ENCODE results near the gene SPINK13. TPM values are rescaled to one million over a fixed set of nuclear protein-coding genes. Genes with fewer than 3 reads are reported as not detected.
"Not testable (repeated sequence)": the region's sequence is repeated elsewhere in the genome, so short reads cannot be mapped to it uniquely, and the experiment has no call there.

SPINK13 gene
- total RNA-seq, 4 donors from 2014 or later = 0.41 TPM; not detected in 3

GRCh38 chr5:148259288-148259687 is 9.3 kb upstream of the SPINK13 start:
- Histone ChIP-seq H3K36me3 (no peaks in the 10 kb centered on the region), H3K9me3 (no peaks in the 10 kb centered on the region), H3K27ac (no peak overlapping the region), H3K4me1 (no peaks in the 10 kb centered on the region), H3K4me3 (no peak overlapping the region), H3K27me3 (no peaks in the 10 kb centered on the region)
- no peak for DNase-seq
- TF ChIP-seq POLR2A (IDR thresholded peaks at IDR 0.05) (no peak), CTCF (IDR thresholded peaks at IDR 0.05) (no peak)
- intact Hi-C loops (cut with DNase I; ENCODE audit: low total_unique reads) = no loop called here

- Histone ChIP-seq H3K27me3 (no peaks in the 10 kb centered on the region), H3K9me3 (no peaks in the 10 kb centered on the region), H3K27ac (no peak overlapping the region), H3K4me3 (no peak overlapping the region), H3K4me1 (no peaks in the 10 kb centered on the region), H3K36me3 (no peaks in the 10 kb centered on the region)
- no peak for DNase-seq
- intact Hi-C loops (cut with DNase I; ENCODE audit: low total_unique reads) = no loop called here
- TF ChIP-seq CTCF (IDR thresholded peaks at IDR 0.05) (no peak), POLR2A (IDR thresholded peaks at IDR 0.05) (no peak)
These were observed 7.4 kb upstream of the SPINK13 start for GRCh38 chr5:148261221-148261620.

DNA sequence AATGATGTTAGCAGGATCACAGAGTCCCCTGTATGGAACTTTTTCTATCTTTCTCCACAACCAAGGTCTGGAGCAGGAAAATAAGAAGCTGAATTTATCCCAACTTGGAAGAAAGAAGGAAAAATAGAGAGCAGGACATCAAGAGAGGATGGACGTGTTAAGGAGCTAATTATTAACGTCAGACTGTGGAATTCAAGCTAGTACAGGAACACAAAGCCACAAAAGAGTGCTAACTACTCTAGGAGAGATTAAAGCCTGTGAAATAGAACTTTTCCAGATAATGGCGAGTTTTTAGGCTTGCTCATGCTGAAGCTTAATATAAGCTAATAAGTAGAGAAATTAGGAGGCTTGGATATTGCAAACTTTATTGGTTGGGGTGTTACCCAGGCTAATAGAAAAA is 632 bp upstream of the SPINK13 start:
- Histone ChIP-seq H3K27ac (no peak overlapping the region), H3K4me3 (no peak overlapping the region), H3K9me3 (no peaks in the 10 kb centered on the region), H3K4me1 (no peaks in the 10 kb centered on the region), H3K27me3 (no peaks in the 10 kb centered on the region), H3K36me3 (no peaks in the 10 kb centered on the region)
- intact Hi-C loops (cut with DNase I; ENCODE audit: low total_unique reads) = no loop called here
- TF ChIP-seq CTCF (IDR thresholded peaks at IDR 0.05) (no peak), POLR2A (IDR thresholded peaks at IDR 0.05) (no peak)
- no peak for DNase-seq

GRCh38 chr5:148275129-148275528 is 6.5 kb downstream of the SPINK13 start:
- H3K27me3 ChIP-seq; H3K4me3 ChIP-seq; H3K9me3 ChIP-seq; H3K27ac ChIP-seq; DNase-seq; H3K4me1 ChIP-seq; intact Hi-C loops (cut with DNase I; ENCODE audit: low total_unique reads); H3K36me3 ChIP-seq: not testable (repeated sequence)

- H3K27me3 ChIP-seq; H3K4me1 ChIP-seq; intact Hi-C loops (cut with DNase I; ENCODE audit: low total_unique reads); DNase-seq; H3K4me3 ChIP-seq; H3K9me3 ChIP-seq; H3K36me3 ChIP-seq; H3K27ac ChIP-seq: not testable (repeated sequence)
These were observed 12.3 kb downstream of the SPINK13 start for GRCh38 chr5:148280893-148281292.

- H3K27ac ChIP-seq; intact Hi-C loops (cut with DNase I; ENCODE audit: low total_unique reads); H3K9me3 ChIP-seq; H3K4me1 ChIP-seq; H3K36me3 ChIP-seq; H3K4me3 ChIP-seq; DNase-seq; H3K27me3 ChIP-seq: not testable (repeated sequence)
These were observed 12.7 kb downstream of the SPINK13 start for GRCh38 chr5:148281336-148281735.
